Adrenal gland (tissue), 5 donors: Measurements from ENCODE around the gene SLC7A10.

ENCODE experiments used
- POLR2A ChIP-seq, 2 donors: fragments of 450-650 bp; IDR thresholded peaks; one replicate each; pipeline ENCODE4 v1.6.1; 2017; ENCODE audit warnings: antibody characterized with exemption in 2 of 2, mild to moderate bottlenecking in 2 of 2, moderate library complexity in 1 of 2
- TF ChIP-seq, protein P1 (sequence below), 6 experiments: fragments of 450-650 bp in 4 of 6; fragments of 200-600 bp in 2 of 6; sonication (generic) in 1 of 6; IDR thresholded peaks; 1 replicate in 5 of 6; 2 replicates in 1 of 6; pipeline versions ENCODE4 v1.5.1 to v1.8.0; 2016 to 2021; ENCODE audit warnings: antibody characterized with exemption in 6 of 6, mild to moderate bottlenecking in 2 of 6, moderate library complexity in 1 of 6
- donor health status: DM: no; HTN: no; CAD: no.

- TF ChIP-seq, protein P1, sequence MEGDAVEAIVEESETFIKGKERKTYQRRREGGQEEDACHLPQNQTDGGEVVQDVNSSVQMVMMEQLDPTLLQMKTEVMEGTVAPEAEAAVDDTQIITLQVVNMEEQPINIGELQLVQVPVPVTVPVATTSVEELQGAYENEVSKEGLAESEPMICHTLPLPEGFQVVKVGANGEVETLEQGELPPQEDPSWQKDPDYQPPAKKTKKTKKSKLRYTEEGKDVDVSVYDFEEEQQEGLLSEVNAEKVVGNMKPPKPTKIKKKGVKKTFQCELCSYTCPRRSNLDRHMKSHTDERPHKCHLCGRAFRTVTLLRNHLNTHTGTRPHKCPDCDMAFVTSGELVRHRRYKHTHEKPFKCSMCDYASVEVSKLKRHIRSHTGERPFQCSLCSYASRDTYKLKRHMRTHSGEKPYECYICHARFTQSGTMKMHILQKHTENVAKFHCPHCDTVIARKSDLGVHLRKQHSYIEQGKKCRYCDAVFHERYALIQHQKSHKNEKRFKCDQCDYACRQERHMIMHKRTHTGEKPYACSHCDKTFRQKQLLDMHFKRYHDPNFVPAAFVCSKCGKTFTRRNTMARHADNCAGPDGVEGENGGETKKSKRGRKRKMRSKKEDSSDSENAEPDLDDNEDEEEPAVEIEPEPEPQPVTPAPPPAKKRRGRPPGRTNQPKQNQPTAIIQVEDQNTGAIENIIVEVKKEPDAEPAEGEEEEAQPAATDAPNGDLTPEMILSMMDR (IDR thresholded peaks at IDR 0.05): no peak
- no peak for TF ChIP-seq POLR2A (IDR thresholded peaks at IDR 0.05)
Measured at GRCh38 chr19:33256261-33256660, 30.6 kb upstream of the SLC7A10 start.
